Dermis blood vessel endothelial cell (primary cell): Measurements from ENCODE around the gene SLC66A1. TPM values are rescaled to one million over a fixed set of nuclear protein-coding genes. Genes with fewer than 3 reads are reported as not detected.

Experiments used
- DNase-seq: peaks from one replicate; pipeline ENCODE4 v3.0.0; 2010
- total RNA-seq: library from RNA; depleted of rRNA; stranded (reverse); fragments of >200 nt; gene quantifications from 2 replicates; pipeline ENCODE4 v1.2.3, GENCODE V29; 2014

SLC66A1 gene
- total RNA-seq, 1 donor from 2014 or later = 17.7 TPM

GRCh38 chr1:19325958-19326747 is 14.0 kb downstream of the SLC66A1 start:
- DNase-seq = no peak

- no peak for DNase-seq
Measured at GRCh38 chr1:19326748-19327065, 14.6 kb downstream of the SLC66A1 start.

GRCh38 chr1:19327301-19327700 is 15.2 kb downstream of the SLC66A1 start:
- DNase-seq = no peak

- DNase-seq = no peak
Measured at GRCh38 chr1:19327736-19328135, 15.6 kb downstream of the SLC66A1 start.

GRCh38 chr1:19328486-19328885 is 16.4 kb downstream of the SLC66A1 start:
- DNase-seq = no peak

GRCh38 chr1:19329188-19329587 is 17.1 kb downstream of the SLC66A1 start:
- DNase-seq = no peak

GRCh38 chr1:19329611-19330010 is 17.5 kb downstream of the SLC66A1 start:
- DNase-seq = no peak

GRCh38 chr1:19330449-19331135 is 18.5 kb downstream of the SLC66A1 start:
- DNase-seq = no peak

GRCh38 chr1:19331262-19331878 is 19.2 kb downstream of the SLC66A1 start:
- no peak for DNase-seq

- DNase-seq = no peak
Measured at GRCh38 chr1:19332832-19333231, 20.7 kb downstream of the SLC66A1 start.

- DNase-seq = no peak
Measured at GRCh38 chr1:19333587-19334354, 21.6 kb downstream of the SLC66A1 start.

GRCh38 chr1:19336543-19336942 is 24.4 kb downstream of the SLC66A1 start:
- peak; percentile 27 for DNase-seq

- DNase-seq = peak; percentile 48
Measured at GRCh38 chr1:19337289-19337688, 25.2 kb downstream of the SLC66A1 start.

- DNase-seq = no peak
Measured at GRCh38 chr1:19338323-19338762, 26.2 kb downstream of the SLC66A1 start.

GRCh38 chr1:19339214-19339861 is 27.2 kb downstream of the SLC66A1 start:
- no peak for DNase-seq

- DNase-seq = no peak
Measured at GRCh38 chr1:19340387-19340937, 28.3 kb downstream of the SLC66A1 start.

- peak; percentile 86 for DNase-seq
Measured at GRCh38 chr1:19341201-19342061, 29.3 kb downstream of the SLC66A1 start.

GRCh38 chr1:19342062-19342750 is 30.1 kb downstream of the SLC66A1 start:
- no peak for DNase-seq

- no peak for DNase-seq
Measured at GRCh38 chr1:19342894-19343616, 30.9 kb downstream of the SLC66A1 start.
